ENCODE data around the gene SGIP1. TPM values are rescaled to one million over a fixed set of nuclear protein-coding genes. Genes with fewer than 3 reads are reported as not detected.

SGIP1 gene
- total and polyA plus RNA-seq, 2 of the 4 experiments (the other 2 are of a cell fraction): 27.1 to 42.7 TPM

DNA sequence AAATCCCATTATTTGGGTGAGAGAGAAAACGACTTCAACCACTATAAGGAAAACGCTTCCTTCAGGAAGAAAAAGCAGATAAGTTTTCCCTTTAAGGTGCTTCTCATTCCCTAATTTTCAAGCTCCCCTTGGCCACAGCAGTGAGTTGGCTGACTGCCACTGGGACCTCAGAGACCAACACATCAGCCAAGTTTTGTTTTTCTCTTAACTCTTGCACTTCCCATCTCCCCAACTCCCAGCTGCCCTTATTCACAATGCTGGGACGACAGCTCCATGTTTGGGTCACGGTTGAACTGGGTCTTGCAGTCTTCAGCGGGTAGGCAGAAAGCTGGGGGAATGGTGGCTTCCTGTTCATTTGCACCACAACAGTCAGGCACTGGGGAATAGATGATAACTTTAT is 18.9 kb downstream of the SGIP1 start:
- Histone ChIP-seq H4K8ac (ENCODE audit: low read depth in 2 of 2, low read length in 2 of 2) (peak overlapping the region; percentile 77 to 90), H3K23ac (ENCODE audit: low read depth, low read length) (peak overlapping the region; percentile 90), H3K9me1 (ENCODE audit: insufficient read depth, low read length) (peaks cover 21% of the 10 kb centered on the region), H3K9ac (ENCODE audit: low read depth, low read length) (0 out of 2 replicates have a peak overlapping the region, but pooled peaks have one; percentile 6), H3K79me1 (ENCODE audit: low read depth in 1 of 2, low read length in 2 of 2) (peaks cover 33 to 70% of the 10 kb centered on the region in 2 experiments), H2AK5ac (ENCODE audit: low read depth, low read length) (peak overlapping the region; percentile 86), H3K4me3 (ENCODE audit: insufficient read depth, low read depth, low read length) (no peak overlapping the region), H4K5ac (ENCODE audit: low read depth, low read length) (peak overlapping the region; percentile 81), H3K27ac (ENCODE audit: insufficient read depth, low read length) (peak overlapping the region; percentile 97), H3K56ac (ENCODE audit: extremely low read depth, insufficient read depth, low read length) (peak overlapping the region; percentile 50; the same call in 1 of the 2 replicates), H3K27me3 (ENCODE audit: control insufficient read depth, insufficient read depth, low read length) (no peaks in the 10 kb centered on the region), H3K36me3 (ENCODE audit: control insufficient read depth, insufficient read depth, low read length) (peaks cover 28% of the 10 kb centered on the region), H2BK15ac (ENCODE audit: low read depth, low read length) (peak overlapping the region; percentile 90; the same call in 1 of the 3 replicates), H3K4me1 (ENCODE audit: control insufficient read depth, insufficient read depth, low read length) (peaks cover 25% of the 10 kb centered on the region), H2BK5ac (ENCODE audit: low read depth, low read length, poor library complexity, severe bottlenecking) (peak overlapping the region; percentile 94), H3K9me3 (ENCODE audit: control insufficient read depth, insufficient read depth, low read length) (no peaks in the 10 kb centered on the region), H4K91ac (ENCODE audit: insufficient read depth, low read depth, low read length) (peak overlapping the region; percentile 78), H2AFZ (replicated peaks; ENCODE audit: low read length, poor library complexity) (peak overlapping the region; percentile 15), H3K18ac (ENCODE audit: low read depth, low read length) (peak overlapping the region; percentile 78), H2BK20ac (ENCODE audit: low read depth, low read length) (peak overlapping the region; percentile 71; the same call in 1 of the 2 replicates), H4K20me1 (ENCODE audit: insufficient read depth, low read length) (peaks cover 9% of the 10 kb centered on the region), H2AK9ac (replicated peaks; ENCODE audit: low read depth, low read length, poor library complexity) (no peak overlapping the region), H2BK120ac (ENCODE audit: low read depth, low read length) (peak overlapping the region; percentile 94), H3K4me2 (ENCODE audit: low read depth, low read length) (peak overlapping the region; percentile 16; the same call in 1 of the 2 replicates), H3K4ac (ENCODE audit: low read depth, low read length) (peak overlapping the region; percentile 86), H3K14ac (replicated peaks; ENCODE audit: low read depth, low read length) (peak overlapping the region; percentile 95)
- ATAC-seq (ENCODE audit: low read depth) (no peak), DNase-seq (no peak)
- CTCF ChIA-PET: interaction anchor here (0.7 kb wide), 1 partner anchor 363 kb away, joined by 4 read pairs; no protein-coding TSS in a partner anchor
- BruUV-seq (replicated peaks): no TSS peak
- dilution Hi-C loops (cut with HindIII; ENCODE audit: low sequenced_read_pairs, unreplicated experiment) (no loop called here), intact Hi-C loops (cut with micrococcal nuclease) (no loop called here), in situ Hi-C loops (cut with MboI; ENCODE audit: low sequenced_read_pairs) (no loop called here)
- TF ChIP-seq, protein P1, sequence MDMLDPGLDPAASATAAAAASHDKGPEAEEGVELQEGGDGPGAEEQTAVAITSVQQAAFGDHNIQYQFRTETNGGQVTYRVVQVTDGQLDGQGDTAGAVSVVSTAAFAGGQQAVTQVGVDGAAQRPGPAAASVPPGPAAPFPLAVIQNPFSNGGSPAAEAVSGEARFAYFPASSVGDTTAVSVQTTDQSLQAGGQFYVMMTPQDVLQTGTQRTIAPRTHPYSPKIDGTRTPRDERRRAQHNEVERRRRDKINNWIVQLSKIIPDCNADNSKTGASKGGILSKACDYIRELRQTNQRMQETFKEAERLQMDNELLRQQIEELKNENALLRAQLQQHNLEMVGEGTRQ (IDR thresholded peaks at IDR 0.05; ENCODE audit: low read depth, low read length): no peak
- TF ChIP-seq NFE2L2 (IDR thresholded peaks at IDR 0.05; ENCODE audit: low read depth, low read length) (no peak), CEBPB (IDR thresholded peaks at IDR 0.05; ENCODE audit: low read depth, low read length) (no peak), RAD21 (IDR thresholded peaks at IDR 0.05; ENCODE audit: low read length) (no peak), CHD1 (IDR thresholded peaks at IDR 0.05; ENCODE audit: low read depth, low read length) (no peak), MXI1 (IDR thresholded peaks at IDR 0.05; ENCODE audit: borderline replicate concordance, low read depth, low read length) (no peak), ELK1 (IDR thresholded peaks at IDR 0.05; ENCODE audit: borderline replicate concordance, low read depth, low read length) (no peak), RCOR1 (IDR thresholded peaks at IDR 0.05; ENCODE audit: insufficient replicate concordance, low read length) (no peak), BHLHE40 (IDR thresholded peaks at IDR 0.05; ENCODE audit: low read depth, low read length) (no peak), FOS (IDR thresholded peaks at IDR 0.05; ENCODE audit: low read depth, low read length) (no peak), MAZ (IDR thresholded peaks at IDR 0.05; ENCODE audit: borderline replicate concordance, low read depth, low read length) (no peak)
- TF ChIP-seq, protein P2, sequence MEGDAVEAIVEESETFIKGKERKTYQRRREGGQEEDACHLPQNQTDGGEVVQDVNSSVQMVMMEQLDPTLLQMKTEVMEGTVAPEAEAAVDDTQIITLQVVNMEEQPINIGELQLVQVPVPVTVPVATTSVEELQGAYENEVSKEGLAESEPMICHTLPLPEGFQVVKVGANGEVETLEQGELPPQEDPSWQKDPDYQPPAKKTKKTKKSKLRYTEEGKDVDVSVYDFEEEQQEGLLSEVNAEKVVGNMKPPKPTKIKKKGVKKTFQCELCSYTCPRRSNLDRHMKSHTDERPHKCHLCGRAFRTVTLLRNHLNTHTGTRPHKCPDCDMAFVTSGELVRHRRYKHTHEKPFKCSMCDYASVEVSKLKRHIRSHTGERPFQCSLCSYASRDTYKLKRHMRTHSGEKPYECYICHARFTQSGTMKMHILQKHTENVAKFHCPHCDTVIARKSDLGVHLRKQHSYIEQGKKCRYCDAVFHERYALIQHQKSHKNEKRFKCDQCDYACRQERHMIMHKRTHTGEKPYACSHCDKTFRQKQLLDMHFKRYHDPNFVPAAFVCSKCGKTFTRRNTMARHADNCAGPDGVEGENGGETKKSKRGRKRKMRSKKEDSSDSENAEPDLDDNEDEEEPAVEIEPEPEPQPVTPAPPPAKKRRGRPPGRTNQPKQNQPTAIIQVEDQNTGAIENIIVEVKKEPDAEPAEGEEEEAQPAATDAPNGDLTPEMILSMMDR (conservative IDR thresholded peaks at IDR 0.05; ENCODE audit: low read depth, low read length): no peak
- POLR2A ChIA-PET (ENCODE audit: unreplicated experiment): no interaction called here
- WGBS, 2 experiments (ENCODE audit: extremely low coverage in 2 of 2, insufficient read length in 1 of 2): no CpG with 5 or more reads among the region's 5 CpGs

Measured in IMR-90 (cell line).